GM12878 (cell line): ENCODE results near the gene MTFP1. TPM values are rescaled to one million over a fixed set of nuclear protein-coding genes. Genes with fewer than 3 reads are reported as not detected.
A peak's percentile ranks its signal among the peaks of the same experiment; 100 is the strongest.

Experiments
- CBX3 ChIP-seq: fragments of 200-600 bp; sonication (generic); IDR thresholded peaks from 2 replicates; pipeline ENCODE4 v1.6.1; 2016; ENCODE audit warnings: low read depth, borderline replicate concordance
- E2F4 ChIP-seq: IDR thresholded peaks from 2 replicates; pipeline ENCODE4 v1.6.1; 2012; ENCODE audit warnings: low read depth, low read length, improper control_type of control experiment
- EZH2 ChIP-seq: IDR thresholded peaks from 2 replicates; pipeline ENCODE4 v1.6.1; 2012; ENCODE audit warnings: low read depth, mild to moderate bottlenecking, control low read depth, inconsistent platforms, low read length, borderline replicate concordance; ENCODE audit not compliant: control insufficient read depth
- JUND ChIP-seq: IDR thresholded peaks from 2 replicates; pipeline ENCODE4 v1.6.1; 2012; ENCODE audit warnings: low read depth, mild to moderate bottlenecking, low read length, improper control_type of control experiment, moderate library complexity
- MXI1 ChIP-seq: fragments of 150-350 bp; IDR thresholded peaks from 2 replicates; pipeline ENCODE4 v1.6.1; 2011; ENCODE audit warnings: low read depth, mild to moderate bottlenecking, inconsistent platforms, low read length, improper control_type of control experiment
- POLR2AphosphoS5 ChIP-seq: IDR thresholded peaks from 2 replicates; pipeline ENCODE4 v1.6.1; 2011; ENCODE audit warnings: mild to moderate bottlenecking, low read length, inconsistent platforms
- RAD21 ChIP-seq: IDR thresholded peaks from 2 replicates; pipeline ENCODE4 v1.6.1; 2011; ENCODE audit warnings: mild to moderate bottlenecking, low read depth, low read length, moderate library complexity; ENCODE audit not compliant: insufficient read depth
- RCOR1 ChIP-seq: conservative IDR thresholded peaks from 2 replicates; pipeline ENCODE4 v1.6.1; 2012; ENCODE audit warnings: low read depth, low read length, improper control_type of control experiment
- SMAD1 ChIP-seq: fragments of 450-650 bp; IDR thresholded peaks from 2 replicates; pipeline ENCODE4 v1.6.1; 2018; ENCODE audit warnings: mild to moderate bottlenecking, low read depth; ENCODE audit not compliant: partially characterized antibody
- SUPT20H ChIP-seq: IDR thresholded peaks from 2 replicates; pipeline ENCODE4 v1.6.1; 2011; ENCODE audit warnings: low read depth, mild to moderate bottlenecking, low read length, moderate library complexity, borderline replicate concordance; ENCODE audit not compliant: control insufficient read depth
- TAF1 ChIP-seq: IDR thresholded peaks from 2 replicates; pipeline ENCODE4 v1.6.1; 2011; ENCODE audit warnings: mild to moderate bottlenecking, low read depth, low read length, borderline replicate concordance
- ZBED1 ChIP-seq: IDR thresholded peaks from 2 replicates; pipeline ENCODE4 v1.6.1; 2016; ENCODE audit warnings: borderline replicate concordance
- polyA plus RNA-seq, 11 experiments: library from polyadenylated mRNA; depleted of rRNA in 4 of 11; unstranded in 6 of 11; stranded (reverse) in 5 of 11; fragments of >200 nt; fragmentation: Nextera tagmentation in 4 of 11; fragmentation: Illumina TruSeq in 1 of 11; extraction: Ambion mirVana in 4 of 11; extraction: Trizol in 1 of 11; gene quantifications; 1 replicate in 1 of 11; 2 replicates in 10 of 11; pipeline versions ENCODE4 v1.2.1 to v1.2.3, GENCODE V29; 2011 to 2016; ENCODE audit warnings: inconsistent platforms in 2 of 11, missing spikeins in 2 of 11, low read depth in 1 of 11
- total RNA-seq, 4 experiments: library from RNA; depleted of rRNA in 3 of 4; stranded (reverse); fragments of >200 nt in 3 of 4; fragmentation: Illumina TruSeq in 1 of 4; extraction: Trizol in 1 of 4; gene quantifications; 2 replicates each; pipeline versions ENCODE4 v1.2.1 to v1.2.3, GENCODE V29; 2013 to 2021
- TF ChIP-seq, protein P1 (sequence below): fragments of 150-350 bp; IDR thresholded peaks from 2 replicates; pipeline ENCODE4 v1.6.1; 2016; ENCODE audit warnings: low read depth, low read length
- TF ChIP-seq, protein P2 (sequence below): fragments of 150-350 bp; IDR thresholded peaks from 2 replicates; pipeline ENCODE4 v1.6.1; 2014; ENCODE audit warnings: mild to moderate bottlenecking, low read depth, low read length
- TF ChIP-seq, protein P3 (sequence below): IDR thresholded peaks from 2 replicates; pipeline ENCODE4 v1.6.1; 2012; ENCODE audit warnings: low read depth, low read length, improper control_type of control experiment
- TF ChIP-seq, protein P4 (sequence below): IDR thresholded peaks from 2 replicates; pipeline ENCODE4 v1.6.1; 2011; ENCODE audit warnings: mild to moderate bottlenecking, low read depth, low read length, moderate library complexity; ENCODE audit not compliant: insufficient replicate concordance

The MTFP1 gene
- total and polyA plus RNA-seq, 10 of the 15 experiments (the other 5 are each of a cell fraction or from before 2014, with no cell fraction given): 20.5 to 133 (median 59.8) TPM

GRCh38 chr22:30426388-30427353, 1.1 kb downstream of the MTFP1 start (continued):
- TF ChIP-seq, protein P1, sequence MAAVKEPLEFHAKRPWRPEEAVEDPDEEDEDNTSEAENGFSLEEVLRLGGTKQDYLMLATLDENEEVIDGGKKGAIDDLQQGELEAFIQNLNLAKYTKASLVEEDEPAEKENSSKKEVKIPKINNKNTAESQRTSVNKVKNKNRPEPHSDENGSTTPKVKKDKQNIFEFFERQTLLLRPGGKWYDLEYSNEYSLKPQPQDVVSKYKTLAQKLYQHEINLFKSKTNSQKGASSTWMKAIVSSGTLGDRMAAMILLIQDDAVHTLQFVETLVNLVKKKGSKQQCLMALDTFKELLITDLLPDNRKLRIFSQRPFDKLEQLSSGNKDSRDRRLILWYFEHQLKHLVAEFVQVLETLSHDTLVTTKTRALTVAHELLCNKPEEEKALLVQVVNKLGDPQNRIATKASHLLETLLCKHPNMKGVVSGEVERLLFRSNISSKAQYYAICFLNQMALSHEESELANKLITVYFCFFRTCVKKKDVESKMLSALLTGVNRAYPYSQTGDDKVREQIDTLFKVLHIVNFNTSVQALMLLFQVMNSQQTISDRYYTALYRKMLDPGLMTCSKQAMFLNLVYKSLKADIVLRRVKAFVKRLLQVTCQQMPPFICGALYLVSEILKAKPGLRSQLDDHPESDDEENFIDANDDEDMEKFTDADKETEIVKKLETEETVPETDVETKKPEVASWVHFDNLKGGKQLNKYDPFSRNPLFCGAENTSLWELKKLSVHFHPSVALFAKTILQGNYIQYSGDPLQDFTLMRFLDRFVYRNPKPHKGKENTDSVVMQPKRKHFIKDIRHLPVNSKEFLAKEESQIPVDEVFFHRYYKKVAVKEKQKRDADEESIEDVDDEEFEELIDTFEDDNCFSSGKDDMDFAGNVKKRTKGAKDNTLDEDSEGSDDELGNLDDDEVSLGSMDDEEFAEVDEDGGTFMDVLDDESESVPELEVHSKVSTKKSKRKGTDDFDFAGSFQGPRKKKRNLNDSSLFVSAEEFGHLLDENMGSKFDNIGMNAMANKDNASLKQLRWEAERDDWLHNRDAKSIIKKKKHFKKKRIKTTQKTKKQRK: no peak
- peak; percentile 46 for TF ChIP-seq RAD21
- TF ChIP-seq POLR2AphosphoS5: no peak
- TF ChIP-seq ZBED1: no peak
- no peak for TF ChIP-seq SUPT20H
- TF ChIP-seq, protein P2, sequence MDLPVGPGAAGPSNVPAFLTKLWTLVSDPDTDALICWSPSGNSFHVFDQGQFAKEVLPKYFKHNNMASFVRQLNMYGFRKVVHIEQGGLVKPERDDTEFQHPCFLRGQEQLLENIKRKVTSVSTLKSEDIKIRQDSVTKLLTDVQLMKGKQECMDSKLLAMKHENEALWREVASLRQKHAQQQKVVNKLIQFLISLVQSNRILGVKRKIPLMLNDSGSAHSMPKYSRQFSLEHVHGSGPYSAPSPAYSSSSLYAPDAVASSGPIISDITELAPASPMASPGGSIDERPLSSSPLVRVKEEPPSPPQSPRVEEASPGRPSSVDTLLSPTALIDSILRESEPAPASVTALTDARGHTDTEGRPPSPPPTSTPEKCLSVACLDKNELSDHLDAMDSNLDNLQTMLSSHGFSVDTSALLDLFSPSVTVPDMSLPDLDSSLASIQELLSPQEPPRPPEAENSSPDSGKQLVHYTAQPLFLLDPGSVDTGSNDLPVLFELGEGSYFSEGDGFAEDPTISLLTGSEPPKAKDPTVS: no peak
- TF ChIP-seq SMAD1: no peak
- TF ChIP-seq TAF1: no peak
- TF ChIP-seq JUND: no peak
- no peak for TF ChIP-seq E2F4
- TF ChIP-seq, protein P3, sequence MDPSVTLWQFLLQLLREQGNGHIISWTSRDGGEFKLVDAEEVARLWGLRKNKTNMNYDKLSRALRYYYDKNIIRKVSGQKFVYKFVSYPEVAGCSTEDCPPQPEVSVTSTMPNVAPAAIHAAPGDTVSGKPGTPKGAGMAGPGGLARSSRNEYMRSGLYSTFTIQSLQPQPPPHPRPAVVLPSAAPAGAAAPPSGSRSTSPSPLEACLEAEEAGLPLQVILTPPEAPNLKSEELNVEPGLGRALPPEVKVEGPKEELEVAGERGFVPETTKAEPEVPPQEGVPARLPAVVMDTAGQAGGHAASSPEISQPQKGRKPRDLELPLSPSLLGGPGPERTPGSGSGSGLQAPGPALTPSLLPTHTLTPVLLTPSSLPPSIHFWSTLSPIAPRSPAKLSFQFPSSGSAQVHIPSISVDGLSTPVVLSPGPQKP: no peak
- TF ChIP-seq, protein P4, sequence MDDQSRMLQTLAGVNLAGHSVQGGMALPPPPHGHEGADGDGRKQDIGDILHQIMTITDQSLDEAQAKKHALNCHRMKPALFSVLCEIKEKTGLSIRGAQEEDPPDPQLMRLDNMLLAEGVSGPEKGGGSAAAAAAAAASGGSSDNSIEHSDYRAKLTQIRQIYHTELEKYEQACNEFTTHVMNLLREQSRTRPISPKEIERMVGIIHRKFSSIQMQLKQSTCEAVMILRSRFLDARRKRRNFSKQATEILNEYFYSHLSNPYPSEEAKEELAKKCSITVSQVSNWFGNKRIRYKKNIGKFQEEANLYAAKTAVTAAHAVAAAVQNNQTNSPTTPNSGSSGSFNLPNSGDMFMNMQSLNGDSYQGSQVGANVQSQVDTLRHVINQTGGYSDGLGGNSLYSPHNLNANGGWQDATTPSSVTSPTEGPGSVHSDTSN: no peak
- no peak for TF ChIP-seq EZH2
- no peak for TF ChIP-seq RCOR1
- TF ChIP-seq MXI1: no peak
- no peak for TF ChIP-seq CBX3
